Mucosa of gallbladder (tissue), 1 donor: Measurements from ENCODE around the gene VIPAS39. TPM values are rescaled to one million over a fixed set of nuclear protein-coding genes. Genes with fewer than 3 reads are reported as not detected.
A peak's percentile ranks its signal among the peaks of the same experiment; 100 is the strongest.

Source experiments
- DNase-seq: peaks from one replicate; pipeline ENCODE4 v3.0.0-alpha.2; 2020; ENCODE audit warnings: low spot score
- total RNA-seq: library from RNA; stranded (reverse); gene quantifications from one replicate; pipeline ENCODE4 v1.2.1, GENCODE V29; 2021
- donor health status: DM: no; HTN: no; CAD: no.

The VIPAS39 gene
- total RNA-seq, 1 donor from 2014 or later, result 21.7 TPM

DNA sequence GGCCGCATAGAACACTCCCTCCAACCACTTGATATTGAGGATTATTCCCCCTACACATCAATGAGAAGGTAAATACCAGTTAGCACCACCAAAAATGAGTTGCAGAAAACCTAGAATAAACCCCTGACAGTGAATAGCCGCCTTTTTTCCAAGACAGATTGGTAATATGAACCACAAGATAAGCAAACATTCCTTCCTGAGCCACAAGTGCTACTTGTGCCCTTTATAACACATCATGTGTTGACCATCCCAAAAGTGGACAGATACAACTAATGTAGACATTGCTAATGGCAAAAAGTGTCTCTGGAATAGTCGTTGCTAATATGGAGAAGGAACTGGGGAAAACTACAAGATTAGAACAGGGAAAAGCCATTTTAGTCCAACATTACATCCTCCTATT is 51.3 kb downstream of the VIPAS39 start:
- no peak for DNase-seq

- no peak for DNase-seq
Measured at GRCh38 chr14:77403768-77404167, 53.6 kb downstream of the VIPAS39 start.

DNA sequence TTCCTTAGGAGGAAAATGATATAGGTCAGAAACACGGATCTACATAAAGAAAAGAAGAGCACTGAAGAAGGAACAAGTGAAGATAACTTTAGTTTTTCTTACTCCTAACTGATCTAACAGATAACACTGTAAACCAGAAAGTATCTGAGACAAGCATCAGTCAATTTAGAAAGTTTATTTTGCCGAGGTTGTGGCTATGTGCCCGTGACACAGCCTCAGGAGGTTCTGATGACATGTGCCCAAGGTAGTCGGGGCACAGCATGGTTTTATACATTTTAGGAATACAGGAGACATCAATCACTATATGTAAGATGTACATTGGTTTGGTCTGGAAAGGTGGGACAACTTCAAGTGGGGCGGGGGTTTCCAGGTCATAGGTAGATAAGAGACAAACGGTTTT is 57.2 kb downstream of the VIPAS39 start:
- no peak for DNase-seq

DNA sequence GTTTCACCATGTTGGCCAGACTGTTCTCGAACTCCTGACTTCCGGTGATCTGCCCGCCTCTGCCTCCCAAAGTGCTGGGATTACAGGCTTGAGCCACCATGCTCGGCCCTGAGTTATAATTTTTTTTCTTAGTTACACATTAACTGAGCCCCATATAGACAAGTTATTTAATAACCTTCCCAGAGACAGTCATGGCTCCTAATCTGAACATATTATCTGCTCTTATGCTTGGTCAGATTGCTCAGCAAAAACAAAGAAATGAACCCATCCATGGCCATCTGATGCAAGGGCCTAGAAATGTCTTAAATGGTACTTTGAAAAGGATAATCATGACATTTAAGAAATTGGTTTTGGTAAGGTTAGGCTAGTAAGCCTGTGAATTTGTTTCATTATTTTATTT is 67.2 kb downstream of the VIPAS39 start:
- no peak for DNase-seq

GRCh38 chr14:77378701-77379100 is 78.7 kb downstream of the VIPAS39 start:
- DNase-seq, result no peak

DNA sequence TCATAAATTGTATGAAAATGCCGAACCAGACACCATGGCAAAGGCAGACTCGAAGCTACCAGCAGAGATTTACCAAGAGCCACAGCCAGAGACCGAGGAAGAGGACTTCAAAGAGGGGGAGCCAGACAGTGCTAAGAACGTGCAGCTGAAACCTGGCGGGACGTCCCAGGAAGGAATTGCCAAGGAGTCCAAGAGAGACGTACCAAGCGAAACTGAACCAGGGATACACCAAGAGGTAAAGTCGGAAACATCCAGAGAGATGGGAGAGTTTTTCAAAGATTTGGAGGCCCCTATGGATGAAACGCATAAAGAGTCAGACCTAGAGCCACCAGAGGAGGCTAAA is 79.9 kb downstream of the VIPAS39 start:
- no peak for DNase-seq

GRCh38 chr14:77376771-77377501 is 80.5 kb downstream of the VIPAS39 start, which contains the start of the genes SAMD15 and TMED8:
Gene SAMD15, plus strand, starts transcription at chr14:77377379. Its CDS starts 40 bp downstream, at chr14:77377419.
Gene TMED8, minus strand, starts transcription at chr14:77377094. Its CDS starts 41 bp downstream, at chr14:77377053.
- DNase-seq, result peak; percentile 86

Other genes starting within 250 kb of the VIPAS39 start
- gene NGB, start 186.4 kb downstream of the VIPAS39 start, total RNA-seq, result not detected
- gene POMT2, start 136.7 kb downstream of the VIPAS39 start, total RNA-seq, result 36.5 TPM
- gene GSTZ1, start 136.6 kb downstream of the VIPAS39 start, total RNA-seq, result 13.8 TPM
- gene TMED8, start 80.5 kb downstream of the VIPAS39 start, total RNA-seq, result 13.0 TPM
- 3.5 TPM for gene SAMD15, start 80.2 kb downstream of the VIPAS39 start, total RNA-seq
- gene NOXRED1, start 34.1 kb downstream of the VIPAS39 start, total RNA-seq, result 0.37 TPM
- 153 TPM for gene AHSA1, start 492 bp upstream of the VIPAS39 start, total RNA-seq
- 0.23 TPM for gene ISM2, start 41.2 kb upstream of the VIPAS39 start, total RNA-seq
- 44.2 TPM for gene SPTLC2, start 159.0 kb upstream of the VIPAS39 start, total RNA-seq